GM21423 (cell line): ENCODE data around the gene MED10.

Experiments used
- ATAC-seq: cut with Tn5 transposase; IDR thresholded peaks from one replicate; pipeline ENCODE4 v1.9.1; 2021; ENCODE audit warnings: mild to moderate bottlenecking, moderate library complexity; ENCODE audit not compliant: unreplicated experiment

Gene MED10

GRCh38 chr5:6399980-6400910 lies 21.9 kb upstream of the MED10 start:
- no peak for ATAC-seq

- no peak for ATAC-seq
Observed at GRCh38 chr5:6398570-6399230, 20.4 kb upstream of the MED10 start.

- ATAC-seq = no peak
Observed at GRCh38 chr5:6397536-6398269, 19.4 kb upstream of the MED10 start.

- no peak for ATAC-seq
Observed at GRCh38 chr5:6396836-6397535, 18.6 kb upstream of the MED10 start.

DNA sequence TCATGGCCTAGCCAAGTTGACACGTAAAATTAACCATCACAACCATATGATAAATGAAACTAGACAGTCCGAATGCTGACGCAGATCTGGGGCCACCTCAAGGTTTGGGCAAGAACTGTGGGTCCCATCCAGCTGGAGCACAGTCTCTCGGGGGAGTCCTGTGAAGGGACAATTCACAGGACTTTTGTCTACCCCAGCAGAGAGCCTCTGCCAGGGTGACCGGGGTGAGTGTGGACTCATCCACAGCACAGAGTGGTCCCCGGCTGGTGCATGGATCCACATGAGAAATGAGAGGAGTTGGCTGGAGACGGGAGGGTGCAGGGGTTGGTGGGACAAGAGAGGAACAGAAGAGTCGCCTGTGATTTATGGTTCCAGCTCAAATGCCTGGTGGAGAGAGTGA lies 17.7 kb upstream of the MED10 start:
- ATAC-seq = no peak

GRCh38 chr5:6395621-6396020 lies 17.3 kb upstream of the MED10 start:
- ATAC-seq = no peak

- no peak for ATAC-seq
Observed at GRCh38 chr5:6395102-6395445, 16.7 kb upstream of the MED10 start.

DNA sequence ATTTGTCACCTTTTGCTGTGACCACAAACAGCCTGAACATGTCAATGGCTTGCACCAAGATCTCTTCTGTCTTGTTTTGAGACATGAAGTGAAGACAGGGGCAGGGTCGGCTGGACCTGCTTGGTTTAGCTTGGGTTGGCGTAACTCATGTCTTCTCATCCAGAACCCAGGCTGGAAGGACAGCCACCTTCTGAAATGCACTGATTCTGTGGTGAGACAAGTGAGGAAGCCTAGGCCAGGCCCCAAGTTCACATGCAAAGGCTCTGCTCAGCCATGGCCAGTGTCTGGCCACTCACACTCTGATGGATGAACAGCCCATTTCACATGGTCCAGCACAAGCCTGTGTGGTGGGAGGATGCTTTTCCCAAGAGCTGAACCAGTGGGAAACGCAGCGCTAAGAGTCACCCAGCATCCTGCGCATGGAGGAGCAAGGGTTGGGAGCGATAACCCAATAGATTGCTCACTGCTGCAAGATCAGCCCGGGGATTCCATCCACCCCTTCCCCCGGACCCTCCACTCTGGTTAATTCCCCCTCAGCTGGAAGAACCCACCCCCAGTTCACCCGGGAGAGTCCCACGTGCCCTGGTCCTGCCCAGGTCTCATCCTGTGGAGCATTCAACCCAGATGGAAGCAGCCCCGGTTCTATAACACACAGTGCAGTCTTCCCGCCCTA lies 16.2 kb upstream of the MED10 start:
- ATAC-seq = no peak

GRCh38 chr5:6393596-6394194 lies 15.3 kb upstream of the MED10 start:
- no peak for ATAC-seq

GRCh38 chr5:6392561-6392960 lies 14.2 kb upstream of the MED10 start:
- ATAC-seq = no peak

- ATAC-seq = no peak
Observed at GRCh38 chr5:6391151-6391550, 12.8 kb upstream of the MED10 start.

DNA sequence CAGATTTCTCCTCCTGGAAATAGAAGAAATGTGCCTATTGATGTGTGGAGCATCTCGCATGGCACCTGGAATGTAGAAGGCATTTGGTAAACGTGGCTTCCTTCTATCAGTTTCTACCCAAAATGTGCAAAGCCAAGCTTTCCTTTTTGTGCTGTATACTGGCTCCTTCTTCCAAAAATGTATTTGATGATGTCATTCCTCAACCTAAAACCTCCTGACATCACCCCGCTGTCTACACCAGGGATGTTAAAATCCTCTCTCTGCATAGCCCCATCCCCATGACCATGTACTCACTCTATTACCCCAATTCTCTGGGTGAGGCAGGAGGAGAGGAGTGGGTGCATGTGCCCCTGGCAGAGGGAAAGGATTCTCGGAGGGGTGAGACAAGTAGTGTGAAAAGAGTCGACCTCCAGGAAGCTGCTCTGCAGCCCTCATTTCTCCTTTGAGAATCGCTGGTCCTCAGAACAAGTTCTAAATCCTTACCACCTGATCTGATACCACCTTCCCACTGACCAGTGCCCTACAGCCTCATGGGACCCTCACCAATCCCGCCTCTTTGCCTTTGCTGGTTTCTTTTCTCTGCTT lies 11.7 kb upstream of the MED10 start:
- ATAC-seq = no peak

DNA sequence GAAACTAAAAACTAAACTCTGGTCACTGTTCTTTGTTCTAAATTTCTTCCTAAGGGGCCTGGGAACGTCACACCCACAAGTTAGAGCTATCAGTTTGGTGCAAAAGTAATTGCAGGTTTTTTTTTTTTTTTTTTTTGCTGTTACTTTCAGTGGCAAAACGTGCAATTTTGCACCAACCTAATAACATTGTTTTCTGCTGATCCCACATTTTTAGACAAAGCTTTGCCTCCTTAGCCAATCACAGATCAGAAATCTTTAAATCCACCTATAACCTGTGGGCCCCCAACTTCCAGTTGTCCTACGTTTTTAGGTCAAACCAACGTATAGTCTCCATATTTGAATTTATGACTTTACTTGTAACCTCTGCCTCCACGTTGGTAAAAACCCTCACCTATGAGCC lies 11.1 kb upstream of the MED10 start:
- no peak for ATAC-seq

DNA sequence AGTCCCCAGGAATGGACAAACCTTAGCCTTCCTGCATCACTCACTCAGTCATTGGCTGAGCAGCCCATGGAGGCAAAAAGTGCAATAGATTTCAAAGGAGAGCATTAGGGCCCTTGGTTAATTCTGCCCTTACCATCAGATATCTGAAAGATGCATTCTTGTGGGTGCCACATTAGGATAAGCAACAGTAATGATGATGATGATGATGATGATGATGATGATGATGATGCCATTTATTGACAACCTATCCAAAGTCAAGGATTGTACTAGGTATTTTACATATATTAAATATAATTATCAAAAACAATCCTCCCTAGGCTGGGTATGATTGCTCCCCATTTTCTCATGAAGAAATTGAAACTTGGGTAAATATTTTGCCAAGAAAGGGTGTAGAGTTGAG lies 9.6 kb upstream of the MED10 start:
- no peak for ATAC-seq

DNA sequence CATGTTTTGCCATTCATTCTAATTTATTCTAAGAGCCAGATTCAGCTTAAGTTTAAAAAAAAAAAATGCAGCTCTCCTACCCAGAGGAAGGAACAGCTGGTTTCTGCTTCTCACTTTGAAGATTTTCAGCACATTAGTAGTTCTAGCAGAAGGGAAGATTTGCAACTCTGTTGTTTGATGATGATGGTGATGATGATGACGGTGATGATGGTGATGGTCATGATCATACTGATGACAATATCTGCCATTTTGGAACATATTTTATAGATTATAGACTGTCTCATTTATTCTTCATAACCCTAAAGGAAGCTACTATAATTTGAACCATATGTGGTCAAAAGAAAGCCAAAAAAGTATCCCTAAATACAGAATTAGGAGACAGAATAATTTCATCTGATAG lies 7.9 kb upstream of the MED10 start:
- no peak for ATAC-seq

- no peak for ATAC-seq
Observed at GRCh38 chr5:6384856-6385255, 6.5 kb upstream of the MED10 start.

- no peak for ATAC-seq
Observed at GRCh38 chr5:6383376-6383775, 5.0 kb upstream of the MED10 start.

- no peak for ATAC-seq
Observed at GRCh38 chr5:6379246-6379645, 899 bp upstream of the MED10 start.

- ATAC-seq = peak; percentile 23
Observed at GRCh38 chr5:6378766-6379103, 388 bp upstream of the MED10 start.

DNA sequence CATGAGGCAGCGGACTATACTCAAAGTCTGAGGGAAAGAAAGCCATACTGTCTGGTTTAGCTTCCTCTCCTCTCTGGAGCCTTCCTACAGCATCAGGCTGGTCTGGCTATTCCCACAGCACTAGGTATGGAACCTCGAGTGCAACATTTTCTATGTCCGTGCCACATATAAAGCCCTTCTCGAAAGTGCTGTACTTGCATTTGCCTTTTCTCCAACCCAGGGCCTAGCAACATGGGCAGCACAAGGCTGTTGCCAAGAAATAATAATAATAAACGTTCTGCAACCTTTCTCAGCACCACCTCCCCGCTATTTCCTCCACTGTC lies 804 bp downstream of the MED10 start:
- ATAC-seq = no peak
